GM12864 (cell line): ENCODE measurements around the gene PCNP.
"Not testable (repeated sequence)": the region's sequence is repeated elsewhere in the genome, so short reads cannot be mapped to it uniquely, and the experiment has no call there.

Source experiments
- DNase-seq: peaks from one replicate; pipeline ENCODE4 v3.0.0-alpha.2; 2011; ENCODE audit warnings: low read depth
- H3K4me3 ChIP-seq: 2 replicates; pipeline ENCODE4 v1.5.1; 2011; ENCODE audit warnings: mild to moderate bottlenecking, low read depth, low read length, control low read depth
- TF ChIP-seq, protein P1 (sequence below): IDR thresholded peaks from 2 replicates; pipeline ENCODE4 v1.5.1; 2011; ENCODE audit warnings: low read depth, mild to moderate bottlenecking, moderate library complexity, low read length, control low read depth, inconsistent platforms; ENCODE audit errors: missing control alignments

Gene PCNP

DNA sequence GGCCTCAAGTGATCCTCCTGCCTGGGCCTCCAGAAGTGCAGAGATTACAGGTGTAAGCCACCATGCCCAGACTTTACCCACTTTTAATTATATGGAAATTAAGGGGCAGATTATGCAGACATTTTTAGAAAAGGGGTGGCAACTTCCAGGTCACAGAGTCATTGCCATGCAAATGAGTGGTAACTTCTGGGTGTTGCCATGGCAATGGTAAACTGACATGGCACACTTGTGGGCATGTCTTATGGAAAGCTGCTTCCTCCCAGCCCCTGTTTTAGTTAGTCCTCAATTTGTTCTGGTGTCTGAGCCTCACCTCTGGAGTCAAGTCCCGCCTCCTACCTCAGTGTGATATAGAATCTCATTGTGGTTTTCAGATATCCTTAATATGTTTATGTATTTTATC is 49.7 kb downstream of the PCNP start:
- H3K4me3 ChIP-seq: no peak overlapping the region
- TF ChIP-seq, protein P1, sequence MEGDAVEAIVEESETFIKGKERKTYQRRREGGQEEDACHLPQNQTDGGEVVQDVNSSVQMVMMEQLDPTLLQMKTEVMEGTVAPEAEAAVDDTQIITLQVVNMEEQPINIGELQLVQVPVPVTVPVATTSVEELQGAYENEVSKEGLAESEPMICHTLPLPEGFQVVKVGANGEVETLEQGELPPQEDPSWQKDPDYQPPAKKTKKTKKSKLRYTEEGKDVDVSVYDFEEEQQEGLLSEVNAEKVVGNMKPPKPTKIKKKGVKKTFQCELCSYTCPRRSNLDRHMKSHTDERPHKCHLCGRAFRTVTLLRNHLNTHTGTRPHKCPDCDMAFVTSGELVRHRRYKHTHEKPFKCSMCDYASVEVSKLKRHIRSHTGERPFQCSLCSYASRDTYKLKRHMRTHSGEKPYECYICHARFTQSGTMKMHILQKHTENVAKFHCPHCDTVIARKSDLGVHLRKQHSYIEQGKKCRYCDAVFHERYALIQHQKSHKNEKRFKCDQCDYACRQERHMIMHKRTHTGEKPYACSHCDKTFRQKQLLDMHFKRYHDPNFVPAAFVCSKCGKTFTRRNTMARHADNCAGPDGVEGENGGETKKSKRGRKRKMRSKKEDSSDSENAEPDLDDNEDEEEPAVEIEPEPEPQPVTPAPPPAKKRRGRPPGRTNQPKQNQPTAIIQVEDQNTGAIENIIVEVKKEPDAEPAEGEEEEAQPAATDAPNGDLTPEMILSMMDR: no peak
- DNase-seq: no peak

DNA sequence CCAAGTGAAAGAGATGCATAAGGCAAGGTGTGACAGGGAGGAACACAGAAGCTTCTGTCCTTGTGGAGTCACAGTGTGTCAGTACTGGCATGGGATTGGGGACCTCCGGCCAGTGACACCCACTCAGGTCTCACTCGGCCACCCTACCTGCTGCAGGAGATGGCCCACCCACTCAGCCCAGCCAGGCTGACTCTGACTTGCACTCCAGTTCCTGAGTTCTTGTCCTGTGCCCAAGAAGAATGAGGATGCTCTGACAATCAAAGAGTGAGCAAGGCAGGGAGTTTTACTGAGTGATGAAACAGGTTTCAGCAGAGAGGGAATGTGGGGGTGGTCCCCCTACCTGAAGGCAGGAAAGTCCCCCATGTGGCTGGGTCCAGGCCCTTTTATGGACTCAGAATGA is 50.9 kb downstream of the PCNP start:
- H3K4me3 ChIP-seq: no peak overlapping the region
- no peak for DNase-seq
- TF ChIP-seq, protein P1: no peak

DNA sequence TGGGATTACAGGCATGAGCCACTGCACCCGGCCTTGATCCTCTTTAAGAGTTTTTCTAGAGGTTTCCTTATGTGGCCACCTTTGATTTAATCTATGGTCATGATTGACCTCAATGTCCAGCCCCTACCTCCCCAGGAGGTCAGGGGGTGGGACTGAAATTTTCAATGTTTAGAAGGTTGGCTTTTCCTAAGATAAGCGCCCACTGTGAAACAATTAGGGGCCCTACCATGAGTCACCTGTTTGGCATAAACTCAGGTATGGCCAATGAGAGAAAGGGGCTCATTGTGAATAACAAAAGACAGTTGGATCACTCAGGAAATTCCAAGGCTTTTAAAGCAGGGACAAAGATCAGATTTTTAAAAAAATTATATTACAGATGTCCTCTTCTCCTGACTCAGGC is 51.9 kb downstream of the PCNP start:
- TF ChIP-seq, protein P1: no peak
- H3K4me3 ChIP-seq: no peak overlapping the region
- DNase-seq: no peak

DNA sequence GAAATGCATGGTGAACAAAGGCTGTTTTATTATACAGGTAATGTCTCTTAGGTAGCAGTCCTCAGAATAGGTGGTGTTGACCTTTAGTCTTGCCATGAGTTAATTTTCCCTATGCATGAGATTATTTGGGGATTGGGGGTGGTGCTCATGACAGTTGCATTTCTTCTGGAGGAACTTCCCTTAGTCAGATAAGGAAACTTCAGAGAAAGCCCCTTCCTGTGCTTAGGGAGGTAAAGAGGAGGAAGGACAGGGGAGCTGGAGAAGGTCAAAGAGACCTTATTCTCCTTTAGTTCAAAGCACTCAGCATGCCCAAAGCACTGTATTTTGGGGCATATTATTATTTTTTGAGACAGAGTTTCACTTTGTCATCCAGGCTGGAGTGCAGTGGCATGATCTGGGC is 55.2 kb downstream of the PCNP start:
- TF ChIP-seq, protein P1: no peak
- no peak overlapping the region for H3K4me3 ChIP-seq
- DNase-seq: no peak

DNA sequence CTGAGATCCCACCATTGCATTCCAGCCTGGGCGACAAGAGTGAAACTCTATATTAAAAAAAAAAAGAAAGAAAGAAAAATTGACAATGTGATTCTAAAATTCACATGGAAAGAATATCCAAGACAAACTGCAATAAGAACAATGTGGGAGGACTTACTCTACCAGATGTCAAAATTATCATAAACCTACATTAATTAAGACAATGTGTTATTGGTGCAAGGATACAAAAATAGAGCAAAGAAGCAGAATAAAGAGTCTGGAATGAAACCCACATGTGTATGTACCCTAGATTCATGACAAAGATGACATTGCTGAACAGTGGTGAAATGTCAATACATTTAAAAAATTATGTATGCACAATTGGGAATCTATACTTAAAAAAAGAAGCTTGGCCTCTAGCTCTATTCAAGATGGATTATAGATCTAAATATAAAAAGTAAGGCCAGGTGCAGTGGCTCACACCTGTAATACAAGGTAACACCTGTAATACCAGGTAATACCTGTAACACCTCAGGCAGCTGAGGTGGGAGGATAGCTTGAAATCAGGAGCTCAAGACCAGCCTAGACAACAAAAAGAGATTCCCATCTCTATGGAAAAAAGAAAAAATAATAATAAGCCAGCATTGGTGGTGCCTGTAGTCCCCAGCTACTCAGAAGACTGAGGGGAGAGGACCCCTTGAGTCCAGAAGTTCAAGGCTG is 57.3 kb downstream of the PCNP start:
- TF ChIP-seq, protein P1: no peak
- DNase-seq: no peak

DNA sequence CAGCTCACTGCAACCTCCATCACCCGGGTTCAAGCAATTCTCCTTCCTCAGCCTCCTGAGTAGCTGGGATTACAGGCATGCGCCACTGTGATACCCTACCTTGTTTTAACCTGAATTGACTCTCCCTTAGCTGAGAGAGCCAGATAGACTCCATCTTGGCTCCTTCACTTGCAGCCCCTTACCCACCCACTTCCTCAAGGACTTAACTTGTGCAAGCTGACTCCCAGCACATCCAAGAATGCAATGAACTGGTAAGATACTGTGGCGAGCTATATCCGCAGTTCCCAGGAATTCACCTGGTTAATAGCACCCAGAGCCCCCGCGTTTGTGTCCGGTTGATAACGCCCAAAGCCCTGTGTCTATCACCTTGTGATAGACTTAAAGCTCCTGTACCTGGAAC is 58.0 kb downstream of the PCNP start:
- not testable (repeated sequence) for DNase-seq, H3K4me3 ChIP-seq

More for the DNA sequence above, 57.3 kb downstream of the PCNP start:
- no peak overlapping the region for H3K4me3 ChIP-seq

DNA sequence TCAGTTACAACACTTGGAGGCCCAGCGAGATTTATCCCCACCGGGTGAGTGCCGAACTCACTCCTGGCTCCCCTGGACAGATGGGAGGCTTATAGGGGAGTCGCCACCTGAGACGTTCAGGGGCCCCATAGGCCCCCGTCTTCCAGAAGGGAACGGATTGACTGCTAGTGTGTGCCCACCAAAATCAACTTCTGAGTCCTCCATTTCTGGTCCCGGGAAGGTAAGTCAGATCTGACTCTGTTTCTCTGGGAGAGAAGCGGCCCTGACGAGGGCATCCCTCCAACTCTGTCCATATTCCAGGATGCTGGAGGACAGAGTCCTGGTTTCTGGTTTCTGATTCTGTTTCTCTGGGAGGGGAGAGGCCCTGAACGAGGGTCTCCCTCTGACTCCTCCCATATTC is 58.6 kb downstream of the PCNP start:
- no peak for DNase-seq
- no peak overlapping the region for H3K4me3 ChIP-seq
- TF ChIP-seq, protein P1: no peak

DNA sequence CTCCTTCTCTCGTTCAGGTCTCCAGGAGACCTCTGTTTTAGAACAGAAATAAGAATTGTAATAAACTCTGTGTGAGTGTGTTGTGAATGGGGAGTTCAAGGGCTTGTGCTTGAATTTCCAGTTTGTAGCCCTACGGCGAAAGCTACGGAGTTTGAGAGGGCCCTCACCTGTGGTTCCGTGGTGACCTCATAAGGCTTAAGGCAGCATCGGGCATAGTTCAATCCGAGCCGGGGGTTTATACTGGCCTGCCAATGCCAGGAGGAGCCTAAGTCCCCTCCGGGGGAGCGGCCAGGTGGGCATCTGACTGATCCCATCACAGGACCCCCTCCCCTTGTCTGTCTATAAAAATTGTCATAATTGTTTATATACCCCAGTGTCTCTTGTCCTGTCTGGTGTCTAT is 59.2 kb downstream of the PCNP start:
- H3K4me3 ChIP-seq: no peak overlapping the region
- no peak for DNase-seq
- TF ChIP-seq, protein P1: no peak
